K562 (cell line): ENCODE results near the gene MAK. TPM values are rescaled to one million over a fixed set of nuclear protein-coding genes. Genes with fewer than 3 reads are reported as not detected.
A peak's percentile ranks its signal among the peaks of the same experiment; 100 is the strongest.

Experiments used
- DDX20 ChIP-seq: fragments of 450-650 bp; IDR thresholded peaks from 2 replicates; pipeline ENCODE4 v1.6.1; 2016; ENCODE audit warnings: missing genetic modification characterization, low read depth, mild to moderate bottlenecking, missing compliant biosample characterization, moderate library complexity
- ELF4 ChIP-seq: fragments of 450-650 bp; formaldehyde crosslinking; IDR thresholded peaks from 2 replicates; pipeline ENCODE4 v1.4.0; 2022; ENCODE audit warnings: missing genetic modification characterization
- ERF ChIP-seq: fragments of 450-650 bp; formaldehyde crosslinking; IDR thresholded peaks from 2 replicates; pipeline ENCODE4 v1.4.0; 2020; ENCODE audit warnings: mild to moderate bottlenecking, mixed read lengths
- GTF2A2 ChIP-seq: IDR thresholded peaks from 2 replicates; pipeline ENCODE4 v1.6.1; 2016; ENCODE audit warnings: mild to moderate bottlenecking, missing genetic modification characterization, missing compliant biosample characterization
- NFE2L1 ChIP-seq: fragments of 450-650 bp; IDR thresholded peaks from 2 replicates; pipeline ENCODE4 v1.6.1; 2016; ENCODE audit warnings: missing genetic modification characterization, low read depth, mild to moderate bottlenecking, missing compliant biosample characterization, moderate library complexity, borderline replicate concordance
- RNF219 ChIP-seq: fragments of 250-450 bp; sonication (Bioruptor Pico); IDR thresholded peaks from 2 replicates; pipeline ENCODE4 v1.5.0; 2022; ENCODE audit warnings: mild to moderate bottlenecking
- ZBTB34 ChIP-seq: fragments of 250-450 bp; sonication (Bioruptor Pico); IDR thresholded peaks from 2 replicates; pipeline ENCODE4 v1.8.0; 2021; ENCODE audit warnings: mild to moderate bottlenecking, moderate library complexity
- ZNF239 ChIP-seq: fragments of 250-450 bp; sonication (Bioruptor Pico); IDR thresholded peaks from 2 replicates; pipeline ENCODE4 v1.4.0; 2020; ENCODE audit warnings: mild to moderate bottlenecking
- polyA plus RNA-seq, 8 experiments: library from polyadenylated mRNA; depleted of rRNA in 4 of 8; stranded (reverse) in 5 of 8; unstranded in 3 of 8; fragments of >200 nt; fragmentation: Nextera tagmentation in 2 of 8; fragmentation: Illumina TruSeq in 1 of 8; extraction: Ambion mirVana in 2 of 8; extraction: Trizol in 1 of 8; gene quantifications; 2 replicates each; pipeline versions ENCODE4 v1.2.1 to v1.2.3, GENCODE V29; 2011 to 2014; ENCODE audit warnings: inconsistent platforms in 1 of 8, missing spikeins in 1 of 8
- total RNA-seq, 7 experiments: library from RNA; depleted of rRNA in 6 of 7; stranded (reverse); fragments of >200 nt in 6 of 7; fragmentation: Illumina TruSeq in 2 of 7; extraction: Trizol in 2 of 7; gene quantifications; 2 replicates each; pipeline versions ENCODE4 v1.2.1 to v1.2.3, GENCODE V29; 2011 to 2021; ENCODE audit warnings: low replicate concordance in 1 of 7
- TF ChIP-seq, protein P1 (sequence below): fragments of 450-650 bp; formaldehyde crosslinking; IDR thresholded peaks from 2 replicates; pipeline ENCODE4 v1.4.0; 2020; ENCODE audit warnings: mild to moderate bottlenecking, moderate library complexity
- TF ChIP-seq, protein P2 (sequence below): fragments of 250-450 bp; sonication (Bioruptor Pico); IDR thresholded peaks from 2 replicates; pipeline ENCODE4 v1.8.0; 2021; ENCODE audit warnings: moderate library complexity, mild to moderate bottlenecking, inconsistent platforms
- TF ChIP-seq, protein P3 (sequence below): fragments of 450-650 bp; formaldehyde crosslinking; IDR thresholded peaks from 2 replicates; pipeline ENCODE4 v1.4.0; 2020; ENCODE audit warnings: mild to moderate bottlenecking, moderate library complexity

Gene MAK
- total and polyA plus RNA-seq, 9 of the 15 experiments (the other 6 are each of a cell fraction or from before 2014, with no cell fraction given) = 0.25 to 1.1 (median 0.53) TPM

DNA sequence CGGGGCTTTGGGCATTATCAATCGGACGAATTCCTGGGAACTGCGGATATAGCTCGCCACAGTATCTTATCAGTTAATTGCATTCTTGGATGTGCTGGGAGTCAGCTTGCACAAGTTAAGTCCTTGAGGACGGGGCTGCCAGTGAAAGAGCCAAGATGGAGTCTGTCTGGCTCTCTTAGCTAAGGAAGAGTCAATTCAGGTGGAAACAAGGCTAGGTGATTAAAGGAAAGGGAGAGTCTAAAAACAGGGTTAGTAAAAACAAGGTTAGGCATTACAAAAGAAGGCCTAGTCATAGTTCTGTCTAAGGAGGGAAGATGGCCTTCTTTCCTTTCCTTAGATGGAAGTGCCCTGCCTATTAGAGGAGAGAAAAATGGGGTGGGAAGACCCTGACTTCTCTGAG, 87.8 kb downstream of the MAK start (continued):
- TF ChIP-seq, protein P1, sequence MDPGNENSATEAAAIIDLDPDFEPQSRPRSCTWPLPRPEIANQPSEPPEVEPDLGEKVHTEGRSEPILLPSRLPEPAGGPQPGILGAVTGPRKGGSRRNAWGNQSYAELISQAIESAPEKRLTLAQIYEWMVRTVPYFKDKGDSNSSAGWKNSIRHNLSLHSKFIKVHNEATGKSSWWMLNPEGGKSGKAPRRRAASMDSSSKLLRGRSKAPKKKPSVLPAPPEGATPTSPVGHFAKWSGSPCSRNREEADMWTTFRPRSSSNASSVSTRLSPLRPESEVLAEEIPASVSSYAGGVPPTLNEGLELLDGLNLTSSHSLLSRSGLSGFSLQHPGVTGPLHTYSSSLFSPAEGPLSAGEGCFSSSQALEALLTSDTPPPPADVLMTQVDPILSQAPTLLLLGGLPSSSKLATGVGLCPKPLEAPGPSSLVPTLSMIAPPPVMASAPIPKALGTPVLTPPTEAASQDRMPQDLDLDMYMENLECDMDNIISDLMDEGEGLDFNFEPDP = 0 out of 2 replicates have a peak, but pooled peaks have one; percentile 41
- TF ChIP-seq ERF (CRISPR knock-in tag) (0 out of 2 replicates have a peak, but pooled peaks have one; percentile 47), NFE2L1 (tag) (peak; percentile 52), ZNF239 (peak; percentile 82), GTF2A2 (tag) (peak; percentile 91), ELF4 (0 out of 2 replicates have a peak, but pooled peaks have one; percentile 48), ZBTB34 (CRISPR knock-in tag) (peak; percentile 70; the same call in 1 of the 2 replicates), RNF219 (CRISPR knock-in tag) (0 out of 2 replicates have a peak, but pooled peaks have one; percentile 40), DDX20 (tag) (peak; percentile 92)
- TF ChIP-seq, protein P2, sequence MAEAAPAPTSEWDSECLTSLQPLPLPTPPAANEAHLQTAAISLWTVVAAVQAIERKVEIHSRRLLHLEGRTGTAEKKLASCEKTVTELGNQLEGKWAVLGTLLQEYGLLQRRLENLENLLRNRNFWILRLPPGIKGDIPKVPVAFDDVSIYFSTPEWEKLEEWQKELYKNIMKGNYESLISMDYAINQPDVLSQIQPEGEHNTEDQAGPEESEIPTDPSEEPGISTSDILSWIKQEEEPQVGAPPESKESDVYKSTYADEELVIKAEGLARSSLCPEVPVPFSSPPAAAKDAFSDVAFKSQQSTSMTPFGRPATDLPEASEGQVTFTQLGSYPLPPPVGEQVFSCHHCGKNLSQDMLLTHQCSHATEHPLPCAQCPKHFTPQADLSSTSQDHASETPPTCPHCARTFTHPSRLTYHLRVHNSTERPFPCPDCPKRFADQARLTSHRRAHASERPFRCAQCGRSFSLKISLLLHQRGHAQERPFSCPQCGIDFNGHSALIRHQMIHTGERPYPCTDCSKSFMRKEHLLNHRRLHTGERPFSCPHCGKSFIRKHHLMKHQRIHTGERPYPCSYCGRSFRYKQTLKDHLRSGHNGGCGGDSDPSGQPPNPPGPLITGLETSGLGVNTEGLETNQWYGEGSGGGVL = peak; percentile 59; the same call in 1 of the 2 replicates
- TF ChIP-seq, protein P3, sequence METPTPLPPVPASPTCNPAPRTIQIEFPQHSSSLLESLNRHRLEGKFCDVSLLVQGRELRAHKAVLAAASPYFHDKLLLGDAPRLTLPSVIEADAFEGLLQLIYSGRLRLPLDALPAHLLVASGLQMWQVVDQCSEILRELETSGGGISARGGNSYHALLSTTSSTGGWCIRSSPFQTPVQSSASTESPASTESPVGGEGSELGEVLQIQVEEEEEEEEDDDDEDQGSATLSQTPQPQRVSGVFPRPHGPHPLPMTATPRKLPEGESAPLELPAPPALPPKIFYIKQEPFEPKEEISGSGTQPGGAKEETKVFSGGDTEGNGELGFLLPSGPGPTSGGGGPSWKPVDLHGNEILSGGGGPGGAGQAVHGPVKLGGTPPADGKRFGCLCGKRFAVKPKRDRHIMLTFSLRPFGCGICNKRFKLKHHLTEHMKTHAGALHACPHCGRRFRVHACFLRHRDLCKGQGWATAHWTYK = peak; percentile 94
